Uterus (tissue), 2 donors: ENCODE data around the gene CCDC60.

Experiments
- CTCF ChIP-seq, 4 experiments: fragments of 200-600 bp in 2 of 4; fragments of 450-650 bp in 2 of 4; sonication (generic) in 2 of 4; IDR thresholded peaks; one replicate each; pipeline ENCODE4 v1.5.1; 2016 to 2019; ENCODE audit warnings: antibody characterized with exemption in 4 of 4, mild to moderate bottlenecking in 2 of 4, moderate library complexity in 1 of 4
- POLR2A ChIP-seq, 2 donors: fragments of 450-650 bp; IDR thresholded peaks; one replicate each; pipeline ENCODE4 v1.6.1; 2016; ENCODE audit warnings: antibody characterized with exemption in 2 of 2, mild to moderate bottlenecking in 1 of 2, moderate library complexity in 1 of 2

DNA sequence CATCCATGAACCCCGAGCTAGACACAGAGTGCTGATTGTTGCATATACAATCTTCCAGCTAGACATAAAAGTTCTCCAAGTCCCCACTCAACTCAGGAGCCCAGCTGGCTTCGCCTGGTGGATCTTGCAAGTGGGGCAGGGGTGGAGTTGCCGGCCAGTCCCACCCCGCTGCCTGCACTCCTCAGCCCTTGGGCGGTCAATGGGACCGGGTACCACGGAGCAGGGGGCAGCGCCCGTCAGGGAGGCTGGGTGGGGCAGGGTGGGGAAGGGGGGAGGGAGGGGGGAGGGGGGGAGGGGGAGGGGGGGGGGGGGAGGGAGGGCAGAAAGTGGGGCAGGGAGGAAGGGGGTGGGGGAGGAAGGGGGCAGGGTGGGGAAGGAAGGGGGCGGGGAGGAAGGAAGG lies 63.0 kb downstream of the CCDC60 start:
- TF ChIP-seq CTCF (IDR thresholded peaks at IDR 0.05), result no peak
- no peak for TF ChIP-seq POLR2A (IDR thresholded peaks at IDR 0.05)
